ENCODE data around the gene CASQ2.

DNA sequence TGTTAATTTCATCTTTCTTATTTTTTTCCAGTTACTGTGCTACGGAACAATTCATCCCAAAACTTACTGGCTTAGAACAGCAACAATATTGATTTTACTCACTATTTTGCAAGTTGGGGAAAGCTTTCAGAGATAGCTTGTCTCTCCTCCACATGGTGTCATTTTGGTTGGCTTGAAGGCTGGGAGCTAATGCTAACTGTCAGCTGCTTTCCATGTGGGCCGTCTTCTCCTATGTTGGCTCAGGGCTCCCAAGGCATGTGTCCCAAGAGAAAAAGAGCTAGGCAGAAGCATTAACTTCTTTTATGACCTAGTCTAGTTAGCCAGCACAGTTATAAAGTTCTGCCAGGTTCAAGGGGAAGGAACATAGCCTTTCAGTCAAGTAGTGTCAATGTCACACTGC is 33.9 kb upstream of the CASQ2 start:
- TF ChIP-seq, protein P1, sequence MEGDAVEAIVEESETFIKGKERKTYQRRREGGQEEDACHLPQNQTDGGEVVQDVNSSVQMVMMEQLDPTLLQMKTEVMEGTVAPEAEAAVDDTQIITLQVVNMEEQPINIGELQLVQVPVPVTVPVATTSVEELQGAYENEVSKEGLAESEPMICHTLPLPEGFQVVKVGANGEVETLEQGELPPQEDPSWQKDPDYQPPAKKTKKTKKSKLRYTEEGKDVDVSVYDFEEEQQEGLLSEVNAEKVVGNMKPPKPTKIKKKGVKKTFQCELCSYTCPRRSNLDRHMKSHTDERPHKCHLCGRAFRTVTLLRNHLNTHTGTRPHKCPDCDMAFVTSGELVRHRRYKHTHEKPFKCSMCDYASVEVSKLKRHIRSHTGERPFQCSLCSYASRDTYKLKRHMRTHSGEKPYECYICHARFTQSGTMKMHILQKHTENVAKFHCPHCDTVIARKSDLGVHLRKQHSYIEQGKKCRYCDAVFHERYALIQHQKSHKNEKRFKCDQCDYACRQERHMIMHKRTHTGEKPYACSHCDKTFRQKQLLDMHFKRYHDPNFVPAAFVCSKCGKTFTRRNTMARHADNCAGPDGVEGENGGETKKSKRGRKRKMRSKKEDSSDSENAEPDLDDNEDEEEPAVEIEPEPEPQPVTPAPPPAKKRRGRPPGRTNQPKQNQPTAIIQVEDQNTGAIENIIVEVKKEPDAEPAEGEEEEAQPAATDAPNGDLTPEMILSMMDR (IDR thresholded peaks at IDR 0.05): no peak
- no peak for TF ChIP-seq POLR2A (IDR thresholded peaks at IDR 0.05)
